Stimulated activated CD8-positive, alpha-beta memory T cell treated with anti-CD3 and anti-CD28 coated beads, Interleukin-12 subunit alpha, Interleukin-12 subunit beta, amount 100 ng/mL, for 24 hours (primary cell): ENCODE data around the gene CEP97.
A peak's percentile ranks its signal among the peaks of the same experiment; 100 is the strongest.
"Not testable (repeated sequence)": the region's sequence is repeated elsewhere in the genome, so short reads cannot be mapped to it uniquely, and the experiment has no call there.

ENCODE experiments used
- DNase-seq: peaks from one replicate; pipeline ENCODE4 v3.0.0-alpha.2; 2020; ENCODE audit errors: extremely low read depth

The CEP97 gene, protein sequence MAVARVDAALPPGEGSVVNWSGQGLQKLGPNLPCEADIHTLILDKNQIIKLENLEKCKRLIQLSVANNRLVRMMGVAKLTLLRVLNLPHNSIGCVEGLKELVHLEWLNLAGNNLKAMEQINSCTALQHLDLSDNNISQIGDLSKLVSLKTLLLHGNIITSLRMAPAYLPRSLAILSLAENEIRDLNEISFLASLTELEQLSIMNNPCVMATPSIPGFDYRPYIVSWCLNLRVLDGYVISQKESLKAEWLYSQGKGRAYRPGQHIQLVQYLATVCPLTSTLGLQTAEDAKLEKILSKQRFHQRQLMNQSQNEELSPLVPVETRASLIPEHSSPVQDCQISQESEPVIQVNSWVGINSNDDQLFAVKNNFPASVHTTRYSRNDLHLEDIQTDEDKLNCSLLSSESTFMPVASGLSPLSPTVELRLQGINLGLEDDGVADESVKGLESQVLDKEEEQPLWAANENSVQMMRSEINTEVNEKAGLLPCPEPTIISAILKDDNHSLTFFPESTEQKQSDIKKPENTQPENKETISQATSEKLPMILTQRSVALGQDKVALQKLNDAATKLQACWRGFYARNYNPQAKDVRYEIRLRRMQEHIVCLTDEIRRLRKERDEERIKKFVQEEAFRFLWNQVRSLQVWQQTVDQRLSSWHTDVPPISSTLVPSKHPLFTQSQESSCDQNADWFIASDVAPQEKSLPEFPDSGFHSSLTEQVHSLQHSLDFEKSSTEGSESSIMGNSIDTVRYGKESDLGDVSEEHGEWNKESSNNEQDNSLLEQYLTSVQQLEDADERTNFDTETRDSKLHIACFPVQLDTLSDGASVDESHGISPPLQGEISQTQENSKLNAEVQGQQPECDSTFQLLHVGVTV

GRCh38 chr3:101724329-101725193 lies at the start of gene CEP97:
Gene CEP97, plus strand, starts transcription at chr3:101724614. Its CDS starts 63 bp downstream, at chr3:101724677.
- DNase-seq, result peak; percentile 73

DNA sequence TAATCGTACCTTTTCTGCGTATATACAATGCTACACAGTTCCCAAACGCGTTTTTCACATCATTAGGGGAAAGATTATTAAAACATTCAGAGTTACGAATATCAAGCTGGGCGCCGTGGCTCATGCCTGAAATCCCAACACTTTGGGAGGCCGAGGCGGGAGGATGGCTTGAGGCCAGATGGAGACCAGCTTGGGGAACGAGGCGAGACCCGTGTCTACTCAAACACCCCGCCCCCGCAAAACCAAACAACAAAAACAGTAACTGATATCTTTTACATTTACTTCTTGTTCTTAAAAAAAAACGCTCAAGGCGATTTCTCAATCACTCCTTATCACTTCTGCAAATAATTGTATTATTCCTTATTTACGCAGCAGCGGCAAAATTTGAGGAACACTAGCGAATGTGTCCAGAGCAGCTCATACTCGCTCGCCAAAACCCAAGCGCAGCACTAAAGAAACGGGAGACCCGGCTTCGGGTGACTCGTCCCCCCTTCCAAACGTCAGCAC lies 48.7 kb upstream of the CEP97 start:
- no peak for DNase-seq

- DNase-seq, result peak; percentile 93
Observed at GRCh38 chr3:101676216-101676764, 48.1 kb upstream of the CEP97 start.

DNA sequence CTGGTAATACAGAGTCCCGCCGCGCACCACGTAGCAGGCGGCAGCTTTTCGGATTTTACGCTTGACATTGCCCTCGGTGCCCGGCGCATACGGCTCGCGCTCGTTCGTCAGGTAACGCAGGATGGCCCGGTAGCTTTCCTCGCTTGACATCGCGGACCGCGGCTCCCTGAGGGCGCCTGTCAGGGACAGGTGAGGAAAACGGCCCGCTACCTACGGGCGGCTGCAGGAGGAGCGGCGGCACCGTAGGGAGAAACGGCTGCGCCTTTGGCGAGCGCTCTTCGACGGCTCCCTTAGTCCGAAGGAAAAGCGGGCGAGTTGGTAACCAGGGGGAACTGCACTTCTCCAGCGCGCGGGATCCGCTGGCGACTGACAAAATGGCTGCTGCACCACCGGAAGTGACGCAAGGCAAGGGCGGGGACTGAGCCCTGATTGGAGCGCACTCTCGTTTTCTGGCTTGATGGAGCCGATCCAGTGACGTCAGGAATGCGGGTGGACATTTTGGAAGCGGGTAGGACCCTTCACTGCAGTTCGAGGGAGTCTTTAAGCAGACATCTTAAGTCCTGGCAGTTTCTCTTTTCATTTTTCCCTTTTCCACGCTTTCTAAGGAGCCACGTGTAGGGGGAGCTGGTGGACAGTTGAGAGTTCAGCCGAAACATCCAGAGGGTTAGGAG lies 47.5 kb upstream of the CEP97 start, which contains the start of gene ZBTB11:
ZBTB11 (minus strand) TSS at position 368 of the 671 bp plus-strand sequence; CDS start at position 150, 218 bp downstream.
- DNase-seq, result peak; percentile 99

DNA sequence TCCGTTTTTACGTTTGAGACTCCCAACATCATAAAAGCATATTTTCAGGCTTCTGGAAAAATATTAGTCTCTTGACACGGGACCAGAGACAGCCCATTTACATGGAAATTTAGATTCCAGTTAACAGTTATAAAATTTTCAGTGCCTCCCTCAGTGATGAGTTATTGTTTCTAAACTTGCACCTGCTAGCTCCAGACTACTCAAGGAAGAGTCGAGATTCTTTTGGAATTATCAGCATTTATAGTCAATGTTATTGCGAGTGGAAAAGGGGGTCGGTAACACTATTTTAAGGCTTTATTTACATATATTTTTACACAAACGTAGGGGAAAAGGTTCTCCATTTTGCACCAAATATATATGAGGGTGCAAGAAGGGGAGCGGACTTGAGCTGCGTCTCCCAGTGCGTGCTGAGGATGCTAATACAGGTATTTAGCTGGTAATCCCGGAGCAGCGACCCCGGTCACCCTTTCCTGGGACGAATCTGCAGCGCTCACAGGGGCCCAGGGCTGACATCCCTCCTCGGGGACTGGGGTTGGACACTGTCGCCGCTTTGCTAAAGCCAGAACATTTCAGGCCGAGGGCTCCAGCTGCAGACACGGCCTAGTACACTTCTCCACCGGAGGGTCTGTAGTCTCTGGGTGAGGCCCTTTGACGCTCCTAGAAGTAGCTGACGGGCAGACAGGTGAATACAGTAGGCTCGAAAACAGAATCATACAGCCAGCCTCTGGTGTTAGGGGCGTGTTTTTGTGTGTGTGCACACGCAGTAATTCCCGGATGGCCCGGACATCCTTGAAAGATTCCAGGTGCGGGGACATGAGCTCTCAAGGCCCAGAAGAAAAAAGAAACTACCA lies 46.8 kb upstream of the CEP97 start:
- no peak for DNase-seq

- DNase-seq, result not testable (repeated sequence)
Observed at GRCh38 chr3:101678837-101679236, 45.6 kb upstream of the CEP97 start.

GRCh38 chr3:101680466-101680865 lies 43.9 kb upstream of the CEP97 start:
- no peak for DNase-seq

- DNase-seq, result no peak
Observed at GRCh38 chr3:101685050-101685400, 39.4 kb upstream of the CEP97 start.

GRCh38 chr3:101685870-101686307 lies 38.5 kb upstream of the CEP97 start:
- no peak for DNase-seq

DNA sequence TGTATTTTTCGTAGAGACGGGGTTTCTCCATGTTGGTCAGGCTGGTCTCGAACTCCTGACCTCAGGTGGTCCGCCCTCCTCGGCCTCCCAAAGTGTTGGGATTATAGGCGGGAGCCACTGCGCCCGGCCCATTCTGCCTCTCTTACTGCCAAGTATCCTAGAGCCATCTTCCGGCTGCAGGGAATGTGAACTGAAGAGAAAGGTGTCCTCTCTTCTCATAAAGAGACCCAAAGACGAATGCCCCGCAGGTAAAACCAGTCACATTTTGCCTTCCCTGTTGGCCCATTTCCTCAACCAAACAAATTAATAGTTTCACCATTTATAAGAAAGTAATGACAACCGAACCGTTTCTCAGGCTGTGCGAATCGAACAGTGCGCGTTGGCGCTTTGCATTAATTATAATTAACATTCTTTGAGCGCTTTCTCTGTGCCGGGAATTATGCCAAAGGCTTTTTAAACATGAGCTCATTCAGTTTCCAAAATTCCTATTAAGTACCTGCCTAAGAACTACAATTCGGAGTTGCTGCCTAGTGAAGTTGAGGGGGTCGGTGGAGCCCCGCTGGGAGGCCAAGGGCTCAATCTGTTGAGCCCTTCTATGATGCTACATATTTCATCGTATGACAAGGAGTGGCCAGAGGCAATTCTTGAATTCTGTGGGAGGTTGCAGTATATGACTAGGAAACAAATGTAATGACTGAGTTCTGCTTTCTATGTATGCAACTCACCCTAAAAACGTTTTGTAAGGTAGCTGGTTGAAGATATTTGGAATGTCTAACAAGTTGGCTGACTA lies 37.1 kb upstream of the CEP97 start:
- DNase-seq, result no peak

- no peak for DNase-seq
Observed at GRCh38 chr3:101689286-101689685, 35.1 kb upstream of the CEP97 start.

- DNase-seq, result no peak
Observed at GRCh38 chr3:101690972-101691371, 33.4 kb upstream of the CEP97 start.

DNA sequence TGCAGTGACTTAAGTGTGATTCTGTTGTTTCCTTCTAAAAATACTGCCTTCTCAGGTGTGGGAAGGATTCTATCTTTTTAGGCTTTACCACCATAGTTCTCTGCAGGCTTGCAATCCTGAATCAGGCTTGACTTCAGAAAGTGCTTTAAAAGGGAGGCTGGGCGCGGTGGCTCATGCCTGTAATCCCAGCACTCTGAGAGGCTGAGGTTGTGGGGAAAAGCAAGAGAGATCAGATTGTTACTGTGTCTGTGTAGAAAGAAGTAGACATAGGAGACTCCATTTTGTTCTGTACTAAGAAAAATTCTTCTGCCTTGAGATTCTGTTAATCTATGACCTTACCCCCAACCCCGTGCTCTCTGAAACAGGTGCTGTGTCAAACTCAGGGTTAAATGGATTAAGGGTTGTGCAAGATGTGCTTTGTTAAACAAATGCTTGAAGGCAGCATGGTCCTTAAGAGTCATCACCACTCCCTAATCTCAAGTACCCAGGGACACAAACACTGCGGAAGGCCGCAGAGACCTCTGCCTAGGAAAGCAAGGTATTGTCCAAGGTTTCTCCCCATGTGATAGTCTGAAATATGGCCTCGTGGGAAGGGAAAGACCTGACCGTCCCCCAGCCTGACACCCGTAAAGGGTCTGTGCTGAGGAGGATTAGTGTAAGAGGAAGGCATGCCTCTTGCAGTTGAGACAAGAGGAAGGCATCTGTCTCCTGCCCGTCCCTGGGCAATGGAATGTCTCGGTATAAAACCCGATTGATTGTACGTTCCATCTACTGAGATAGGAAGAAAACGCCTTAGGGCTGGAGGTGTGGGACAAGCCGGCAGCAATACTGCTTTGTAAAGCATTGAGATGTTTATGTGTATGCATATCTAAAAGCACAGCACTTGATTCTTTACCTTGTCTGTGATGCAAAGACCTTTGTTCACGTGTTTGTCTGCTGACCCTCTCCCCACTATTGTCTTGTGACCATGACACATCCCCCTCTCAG lies 32.4 kb upstream of the CEP97 start:
- not testable (repeated sequence) for DNase-seq

GRCh38 chr3:101693540-101693939 lies 30.9 kb upstream of the CEP97 start:
- DNase-seq, result not testable (repeated sequence)

DNA sequence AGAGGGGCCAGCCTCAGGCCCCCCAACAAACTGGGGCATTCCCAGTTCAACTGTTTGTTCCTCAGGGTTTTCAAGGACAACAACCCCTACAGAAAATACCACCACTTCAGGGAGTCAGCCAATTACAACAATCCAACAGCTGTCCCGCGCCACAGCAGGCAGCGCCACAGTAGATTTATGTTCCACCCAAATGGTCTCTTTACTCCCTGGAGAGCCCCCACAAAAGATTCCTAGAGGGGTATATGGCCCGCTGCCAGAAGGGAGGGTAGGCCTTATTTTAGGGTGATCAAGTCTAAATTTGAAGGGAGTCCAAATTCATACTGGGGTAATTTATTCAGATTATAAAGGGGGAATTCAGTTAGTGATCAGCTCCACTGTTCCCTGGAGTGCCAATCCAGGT lies 29.6 kb upstream of the CEP97 start:
- not testable (repeated sequence) for DNase-seq

DNA sequence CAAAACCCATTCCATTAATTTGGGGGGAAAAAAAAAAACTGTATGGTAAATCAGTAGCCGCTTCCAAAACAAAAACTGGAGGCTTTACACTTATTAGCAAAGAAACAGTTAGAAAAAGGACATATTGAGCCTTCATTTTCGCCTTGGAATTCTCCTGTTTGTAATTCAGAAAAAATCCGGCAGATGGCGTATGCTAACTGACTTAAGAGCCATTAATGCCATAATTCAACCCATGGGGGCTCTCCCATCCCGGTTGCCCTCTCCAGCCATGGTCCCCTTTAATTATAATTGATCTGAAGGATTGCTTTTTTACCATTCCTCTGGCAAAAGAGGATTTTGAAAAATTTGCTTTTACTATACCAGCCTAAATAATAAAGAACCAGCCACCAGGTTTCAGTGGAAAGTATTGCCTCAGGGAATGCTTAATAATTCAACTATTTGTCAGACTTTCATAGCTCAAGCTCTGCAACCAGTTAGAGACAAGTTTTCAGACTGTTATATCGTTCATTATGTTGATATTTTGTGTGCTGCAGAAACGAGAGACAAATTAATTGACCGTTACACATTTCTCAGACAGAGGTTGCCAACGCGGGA lies 28.5 kb upstream of the CEP97 start:
- DNase-seq, result no peak
